ENCODE measurements around the gene PI4K2A. TPM values are rescaled to one million over a fixed set of nuclear protein-coding genes. Genes with fewer than 3 reads are reported as not detected.

PI4K2A gene
- total RNA-seq, 1 experiment from 2014 or later: 13.0 TPM

DNA sequence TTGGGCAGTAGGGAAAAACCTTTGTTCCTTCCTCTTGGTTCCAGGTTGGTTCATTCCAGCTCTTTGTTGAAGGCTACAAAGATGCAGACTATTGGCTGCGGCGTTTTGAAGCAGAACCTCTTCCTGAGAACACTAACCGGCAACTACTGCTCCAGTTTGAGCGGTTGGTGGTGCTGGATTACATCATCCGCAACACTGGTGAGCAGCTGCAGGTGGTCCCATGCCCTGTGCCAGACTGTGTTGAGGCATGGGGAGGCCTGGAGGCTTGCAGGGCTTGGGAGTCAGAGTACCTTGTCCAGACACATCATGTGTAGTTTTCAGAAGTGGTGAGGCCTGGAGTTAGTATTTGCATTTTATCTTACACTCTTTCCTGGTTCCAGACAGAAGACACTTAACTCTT is 16.3 kb downstream of the PI4K2A start:
- Mint-ChIP-seq H3K27me3 (ENCODE audit: unreplicated experiment) (no peaks in the 10 kb centered on the region), H3K27ac (ENCODE audit: unreplicated experiment) (no peak overlapping the region), H3K4me3 (ENCODE audit: low read depth, unreplicated experiment) (no peak overlapping the region), H3K36me3 (ENCODE audit: insufficient read depth, unreplicated experiment) (peaks cover 21% of the 10 kb centered on the region), H3K9me3 (ENCODE audit: low read depth, unreplicated experiment) (no peaks in the 10 kb centered on the region), H3K4me1 (ENCODE audit: low read depth, unreplicated experiment) (no peaks in the 10 kb centered on the region)
- TF ChIP-seq, protein P1, sequence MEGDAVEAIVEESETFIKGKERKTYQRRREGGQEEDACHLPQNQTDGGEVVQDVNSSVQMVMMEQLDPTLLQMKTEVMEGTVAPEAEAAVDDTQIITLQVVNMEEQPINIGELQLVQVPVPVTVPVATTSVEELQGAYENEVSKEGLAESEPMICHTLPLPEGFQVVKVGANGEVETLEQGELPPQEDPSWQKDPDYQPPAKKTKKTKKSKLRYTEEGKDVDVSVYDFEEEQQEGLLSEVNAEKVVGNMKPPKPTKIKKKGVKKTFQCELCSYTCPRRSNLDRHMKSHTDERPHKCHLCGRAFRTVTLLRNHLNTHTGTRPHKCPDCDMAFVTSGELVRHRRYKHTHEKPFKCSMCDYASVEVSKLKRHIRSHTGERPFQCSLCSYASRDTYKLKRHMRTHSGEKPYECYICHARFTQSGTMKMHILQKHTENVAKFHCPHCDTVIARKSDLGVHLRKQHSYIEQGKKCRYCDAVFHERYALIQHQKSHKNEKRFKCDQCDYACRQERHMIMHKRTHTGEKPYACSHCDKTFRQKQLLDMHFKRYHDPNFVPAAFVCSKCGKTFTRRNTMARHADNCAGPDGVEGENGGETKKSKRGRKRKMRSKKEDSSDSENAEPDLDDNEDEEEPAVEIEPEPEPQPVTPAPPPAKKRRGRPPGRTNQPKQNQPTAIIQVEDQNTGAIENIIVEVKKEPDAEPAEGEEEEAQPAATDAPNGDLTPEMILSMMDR (IDR thresholded peaks at IDR 0.05; ENCODE audit: unreplicated experiment): no peak
- no TSS peak for BruUV-seq (replicated peaks)
- CTCF ChIA-PET: no interaction called here
- intact Hi-C loops (cut with micrococcal nuclease; ENCODE audit: unreplicated experiment): no loop called here
- no peak for DNase-seq

DNA sequence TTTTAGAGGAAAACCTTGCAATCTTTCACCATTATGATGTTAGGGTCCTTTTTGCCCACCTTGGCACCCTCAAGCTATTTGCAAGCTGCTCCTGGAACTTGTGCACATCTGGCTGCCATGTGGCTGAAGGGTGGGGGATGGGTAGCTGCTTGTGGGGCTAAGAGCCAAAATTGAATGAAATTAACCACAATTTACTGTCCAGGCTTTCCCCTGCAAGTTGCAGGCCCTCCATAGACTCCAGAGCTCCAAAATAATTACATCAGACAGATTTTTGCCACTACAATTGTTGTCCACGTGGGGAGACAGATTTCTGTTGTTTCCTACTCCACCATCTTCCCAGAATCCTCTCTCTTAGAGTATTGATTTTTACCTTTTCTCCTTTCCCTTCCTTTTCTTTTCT is 19.1 kb downstream of the PI4K2A start:
- intact Hi-C loops (cut with micrococcal nuclease; ENCODE audit: unreplicated experiment): no loop called here
- H3K27ac Mint-ChIP-seq (ENCODE audit: unreplicated experiment): no peak overlapping the region
- no peak overlapping the region for H3K4me3 Mint-ChIP-seq (ENCODE audit: low read depth, unreplicated experiment)
- H3K36me3 Mint-ChIP-seq (ENCODE audit: insufficient read depth, unreplicated experiment): peaks cover 8% of the 10 kb centered on the region
- CTCF ChIA-PET: no interaction called here
- no TSS peak for BruUV-seq (replicated peaks)
- no peaks in the 10 kb centered on the region for H3K4me1 Mint-ChIP-seq (ENCODE audit: low read depth, unreplicated experiment)
- H3K27me3 Mint-ChIP-seq (ENCODE audit: unreplicated experiment): no peaks in the 10 kb centered on the region
- DNase-seq: no peak
- no peaks in the 10 kb centered on the region for H3K9me3 Mint-ChIP-seq (ENCODE audit: low read depth, unreplicated experiment)
- TF ChIP-seq, protein P1 (IDR thresholded peaks at IDR 0.05; ENCODE audit: unreplicated experiment): no peak

DNA sequence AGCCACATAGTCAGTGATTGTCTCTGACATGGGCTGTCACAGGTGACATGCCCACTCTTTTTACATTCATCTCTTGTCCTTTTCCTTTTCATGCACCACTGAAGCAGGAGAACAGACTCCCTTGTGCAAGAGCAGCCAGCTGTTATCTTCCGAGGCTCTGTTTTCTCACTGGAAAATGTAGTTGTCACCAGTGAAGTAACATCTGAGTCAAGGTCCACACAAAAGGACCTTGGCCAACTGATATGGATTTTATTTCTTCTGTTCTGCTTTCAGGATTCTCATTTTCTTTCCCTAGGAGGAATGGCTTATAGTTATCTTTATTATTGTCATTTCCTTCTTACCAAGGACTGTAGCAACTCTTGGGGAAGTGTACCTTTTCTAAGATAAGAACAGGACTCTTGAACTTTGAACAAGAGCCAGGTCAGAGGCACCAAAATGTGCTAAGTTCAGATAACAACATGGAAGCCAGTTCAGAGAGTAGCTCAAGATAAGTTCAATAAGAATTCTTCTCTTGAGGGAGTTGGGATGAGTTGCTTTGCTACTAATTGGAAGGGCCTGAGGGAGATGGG is 23.9 kb downstream of the PI4K2A start:
- CTCF ChIA-PET: no interaction called here
- Mint-ChIP-seq H3K27ac (ENCODE audit: unreplicated experiment) (no peak overlapping the region), H3K36me3 (ENCODE audit: insufficient read depth, unreplicated experiment) (peaks cover 12% of the 10 kb centered on the region), H3K4me3 (ENCODE audit: low read depth, unreplicated experiment) (no peak overlapping the region), H3K27me3 (ENCODE audit: unreplicated experiment) (no peaks in the 10 kb centered on the region), H3K9me3 (ENCODE audit: low read depth, unreplicated experiment) (no peaks in the 10 kb centered on the region), H3K4me1 (ENCODE audit: low read depth, unreplicated experiment) (no peaks in the 10 kb centered on the region)
- TF ChIP-seq, protein P1 (IDR thresholded peaks at IDR 0.05; ENCODE audit: unreplicated experiment): no peak
- no TSS peak for BruUV-seq (replicated peaks)
- intact Hi-C loops (cut with micrococcal nuclease; ENCODE audit: unreplicated experiment): no loop called here
- DNase-seq: no peak

DNA sequence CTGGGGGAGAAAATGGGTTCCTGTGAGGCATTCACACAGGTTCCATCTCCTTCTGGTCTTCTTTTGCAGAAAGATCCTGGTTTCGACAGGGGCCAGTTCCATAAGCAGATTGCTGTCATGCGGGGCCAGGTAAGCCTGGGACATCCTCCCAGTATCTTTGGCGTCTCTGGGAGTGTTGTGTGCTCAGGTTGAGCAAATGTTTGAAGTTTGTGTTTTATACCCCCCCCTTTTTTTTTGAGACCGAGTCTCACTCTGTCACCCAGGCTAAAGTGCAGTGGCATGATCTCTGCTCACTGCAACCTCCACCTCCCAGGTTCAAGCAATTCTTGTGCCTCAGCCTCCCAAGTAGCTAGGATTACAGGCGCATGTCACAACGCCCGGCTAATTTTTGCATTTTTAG is 26.5 kb downstream of the PI4K2A start:
- CTCF ChIA-PET: interaction anchor here (0.7 kb wide), 1 partner anchor 173 kb away, joined by 5 read pairs; no protein-coding TSS in a partner anchor
- TF ChIP-seq, protein P1 (IDR thresholded peaks at IDR 0.05; ENCODE audit: unreplicated experiment): no peak
- peaks cover 25% of the 10 kb centered on the region for H3K36me3 Mint-ChIP-seq (ENCODE audit: insufficient read depth, unreplicated experiment)

More for the DNA sequence above, 26.5 kb downstream of the PI4K2A start:
- no peaks in the 10 kb centered on the region for H3K27me3 Mint-ChIP-seq (ENCODE audit: unreplicated experiment)
- H3K9me3 Mint-ChIP-seq (ENCODE audit: low read depth, unreplicated experiment): no peaks in the 10 kb centered on the region
- no peaks in the 10 kb centered on the region for H3K4me1 Mint-ChIP-seq (ENCODE audit: low read depth, unreplicated experiment)
- no peak overlapping the region for H3K4me3 Mint-ChIP-seq (ENCODE audit: low read depth, unreplicated experiment)
- intact Hi-C loops (cut with micrococcal nuclease; ENCODE audit: unreplicated experiment): no loop called here
- BruUV-seq (replicated peaks): no TSS peak
- no peak for DNase-seq
- H3K27ac Mint-ChIP-seq (ENCODE audit: unreplicated experiment): no peak overlapping the region

Measured in Calu3 (cell line).